Testis (tissue), 5 donors: ENCODE results near the gene ZC3H18. TPM values are rescaled to one million over a fixed set of nuclear protein-coding genes. Genes with fewer than 3 reads are reported as not detected.

Source experiments
- DNase-seq: peaks from one replicate; pipeline ENCODE4 v3.0.0-alpha.2; 2019
- H3K27ac ChIP-seq, 2 donors: fragments of 200-600 bp; sonication (generic); one replicate each; pipeline ENCODE4 v1.5.1; 2019
- H3K27me3 ChIP-seq: fragments of 200-600 bp; sonication (generic); one replicate; pipeline ENCODE4 v1.5.1; 2019
- H3K36me3 ChIP-seq: fragments of 200-600 bp; sonication (generic); one replicate; pipeline ENCODE4 v1.5.1; 2017; ENCODE audit warnings: low read depth; ENCODE audit errors: missing control alignments
- H3K4me1 ChIP-seq: fragments of 200-600 bp; sonication (generic); one replicate; pipeline ENCODE4 v1.5.1; 2019
- H3K4me3 ChIP-seq, 2 donors: fragments of 200-600 bp; sonication (generic); one replicate each; pipeline ENCODE4 v1.5.1; 2017 to 2019
- H3K9me3 ChIP-seq: fragments of 200-600 bp; sonication (generic); one replicate; pipeline ENCODE4 v1.5.1; 2017
- CTCF ChIP-seq, 3 experiments: fragments of 450-650 bp in 2 of 3; fragments of 200-600 bp in 1 of 3; sonication (generic) in 1 of 3; IDR thresholded peaks; one replicate each; pipeline ENCODE4 v1.5.1; 2016 to 2019; ENCODE audit warnings: antibody characterized with exemption in 3 of 3, mild to moderate bottlenecking in 2 of 3, moderate library complexity in 1 of 3
- POLR2A ChIP-seq: fragments of 450-650 bp; IDR thresholded peaks from one replicate; pipeline ENCODE4 v1.6.1; 2017; ENCODE audit warnings: antibody characterized with exemption, mild to moderate bottlenecking, moderate library complexity
- WGBS, 2 donors: methylation state at CpG; one replicate each; pipeline ENCODE4 v1.1.5; 2018; 5-methylcytosine and 5-hydroxymethylcytosine counted together
- intact Hi-C: fragments of 100-400 bp; cut with DNase I; formaldehyde crosslinking; loops from one replicate; pipeline ENCODE4 v1.15.1; 2023; ENCODE audit warnings: low total_unique reads
- long read RNA-seq, 2 donors: transcript quantifications; one replicate each; lab custom pipeline, GENCODE V29; 2026
- polyA plus RNA-seq: library from polyadenylated mRNA; stranded (reverse); fragments of 350-450 nt; fragmentation: Illumina TruSeq; extraction: RNeasy Lipid Tissue Mini Kit (QIAGEN cat#74804); gene quantifications from one replicate; pipeline ENCODE4 v1.2.3, GENCODE V29; 2014; ENCODE audit warnings: low read depth, low replicate concordance; ENCODE audit not compliant: insufficient read depth
- total RNA-seq, 2 donors: library from RNA; depleted of rRNA; stranded (reverse); fragments of >200 nt; gene quantifications; one replicate each; pipeline ENCODE4 v1.2.3, GENCODE V29; 2016

ZC3H18 gene
- 10 to 100 TPM; 53.8 to 63.7 TPM for total RNA-seq
- polyA plus RNA-seq = 59.6 TPM
- long read RNA-seq, donor 1, partial matches to known transcripts = 6 of 14 reads
- long read RNA-seq, donor 1, other reads (novel, unspliced or antisense) = 0 of 14 reads
- long read RNA-seq, donor 2, partial matches to known transcripts = 18 of 19 reads
- long read RNA-seq, donor 2, other reads (novel, unspliced or antisense) = 0 of 19 reads

DNA sequence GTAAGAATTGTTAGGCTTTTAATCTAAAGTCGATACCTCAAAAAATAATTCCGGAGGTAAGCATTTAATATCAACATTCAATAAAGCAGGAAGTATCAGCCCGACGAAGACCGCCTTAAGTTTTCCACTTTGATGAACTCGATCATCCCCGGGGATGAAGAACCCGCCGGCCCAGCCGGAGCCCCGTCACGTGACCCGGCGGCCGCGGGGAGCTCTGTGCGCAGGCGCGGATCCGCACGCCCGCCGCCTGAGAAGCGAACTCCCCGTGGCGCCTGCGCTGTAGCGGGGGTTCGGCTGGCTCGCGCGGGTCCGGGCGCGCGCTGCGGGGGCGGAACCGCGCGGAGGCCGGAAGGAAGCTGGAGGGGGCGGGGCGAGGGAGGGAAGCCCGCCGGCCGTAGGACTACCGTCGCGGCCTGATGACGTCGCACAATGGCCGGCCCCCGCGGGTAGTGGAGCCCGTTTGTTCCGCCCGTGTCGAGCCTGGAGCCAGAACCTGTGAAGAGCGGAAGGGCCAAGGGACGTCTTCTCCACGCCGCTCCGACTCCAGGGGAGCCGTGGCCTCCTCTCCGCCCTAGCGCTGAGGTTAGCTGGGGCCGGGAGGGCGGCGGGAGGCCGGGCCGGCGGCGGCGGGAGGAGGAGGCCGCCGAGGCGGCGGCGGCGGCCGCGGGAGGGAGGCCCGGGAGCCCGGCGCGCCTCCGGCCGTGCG, at the start of gene ZC3H18:
ZC3H18 (plus strand) TSS at position 419 of the 706 bp plus-strand sequence. CDS start 6,721 bp downstream, outside the sequence.
- intact Hi-C loops = loop anchor here (10.0 kb wide), 1 partner anchor 125 kb away; no protein-coding TSS in a partner anchor

DNA sequence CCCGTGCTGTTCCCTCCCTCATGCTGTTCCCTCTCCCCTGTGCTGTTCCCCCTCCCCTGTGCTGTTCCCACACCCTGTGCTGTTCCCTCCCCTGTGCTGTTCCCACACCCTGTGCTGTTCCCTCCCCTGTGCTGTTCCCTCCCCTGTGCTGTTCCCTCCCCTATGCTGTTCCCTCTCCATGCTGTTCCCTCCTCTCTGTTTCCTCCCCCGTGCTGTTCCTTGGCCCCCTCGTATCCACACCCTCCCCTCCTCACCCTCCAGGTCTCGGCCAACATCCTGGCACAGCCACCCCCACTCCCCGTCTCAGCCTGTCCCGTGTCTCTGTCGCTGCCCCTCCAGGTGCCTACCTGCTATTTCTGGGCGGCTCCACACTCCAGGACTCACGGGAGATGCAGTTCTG, 48.5 kb upstream of the ZC3H18 start:
- no peak for DNase-seq
- H3K36me3 ChIP-seq = no peaks in the 10 kb centered on the region
- no peak overlapping the region for H3K4me3 ChIP-seq
- TF ChIP-seq CTCF (IDR thresholded peaks at IDR 0.05) (no peak), POLR2A (no peak)
- intact Hi-C loops = no loop called here
- no peak overlapping the region for H3K27ac ChIP-seq
- no peaks in the 10 kb centered on the region for H3K27me3 ChIP-seq
- no peaks in the 10 kb centered on the region for H3K9me3 ChIP-seq
- H3K4me1 ChIP-seq = peaks cover 31% of the 10 kb centered on the region
- WGBS, 2 donors = 46 to 61% methylated on average over 9 of the region's 9 CpGs

More for the DNA sequence above, at the start of gene ZC3H18:
- no peaks in the 10 kb centered on the region for H3K36me3 ChIP-seq
- peak; percentile 95 for DNase-seq
- H3K9me3 ChIP-seq = no peaks in the 10 kb centered on the region
- peak within 1 kb of the TSS; percentile 65 to 87 for H3K4me3 ChIP-seq
- WGBS, 2 donors = 0% methylated on average over 12 to 83 of the region's 90 CpGs
- peak within 1 kb of the TSS; percentile 2 to 86 for H3K27ac ChIP-seq
- TF ChIP-seq CTCF (IDR thresholded peaks at IDR 0.05) = no peak
- no peak for TF ChIP-seq POLR2A
- no peaks in the 10 kb centered on the region for H3K27me3 ChIP-seq
- H3K4me1 ChIP-seq = peaks cover 5% of the 10 kb centered on the region

DNA sequence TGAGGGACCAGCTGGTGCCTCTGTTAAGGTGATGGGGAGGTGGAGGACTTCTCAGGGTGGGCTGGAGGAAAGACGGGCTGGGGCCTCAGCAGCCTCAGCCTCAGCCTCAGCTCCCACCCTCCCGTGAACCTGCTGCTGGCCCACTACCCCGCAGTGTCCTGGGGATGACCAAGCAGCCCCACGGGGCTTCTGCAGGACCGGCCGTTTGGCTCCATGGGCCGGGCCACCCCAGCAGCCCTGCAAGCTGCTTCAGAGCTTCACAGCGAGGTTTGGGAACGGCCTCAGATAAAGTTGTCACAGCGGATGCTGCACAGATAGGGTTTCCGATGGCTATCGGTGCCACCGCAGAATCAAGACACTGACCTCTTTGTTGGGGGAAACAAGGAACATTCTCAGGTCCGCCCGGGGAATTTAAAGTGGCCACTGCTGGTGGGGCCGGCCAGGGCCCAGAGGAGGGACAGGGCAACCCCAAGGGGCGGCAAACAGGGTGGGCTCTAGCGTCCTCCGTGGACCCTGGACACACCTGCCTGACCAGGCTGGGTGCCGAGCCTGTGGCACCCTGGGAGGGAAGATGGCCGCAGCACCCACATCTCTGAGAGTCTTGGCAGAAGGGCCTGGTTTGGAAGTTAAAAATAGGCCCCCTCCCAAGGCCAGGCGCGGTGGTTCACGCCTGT, 47.8 kb upstream of the ZC3H18 start:
- no peak for TF ChIP-seq POLR2A
- TF ChIP-seq CTCF (IDR thresholded peaks at IDR 0.05) = no peak
- Histone ChIP-seq H3K4me1 (peaks cover 38% of the 10 kb centered on the region), H3K9me3 (no peaks in the 10 kb centered on the region), H3K4me3 (no peak overlapping the region), H3K27me3 (no peaks in the 10 kb centered on the region), H3K36me3 (no peaks in the 10 kb centered on the region), H3K27ac (no peak overlapping the region)
- 57 to 70% methylated on average over 12 to 21 of the region's 24 CpGs for WGBS, 2 donors
- DNase-seq = peak; percentile 51
- intact Hi-C loops = no loop called here

GRCh38 chr16:88523309-88524161, 46.7 kb upstream of the ZC3H18 start:
- Histone ChIP-seq H3K4me3 (no peak overlapping the region), H3K27ac (peak overlapping the region in 1 of 2 donors; percentile 30), H3K9me3 (no peaks in the 10 kb centered on the region), H3K27me3 (no peaks in the 10 kb centered on the region), H3K4me1 (peaks cover 45% of the 10 kb centered on the region), H3K36me3 (no peaks in the 10 kb centered on the region)
- WGBS, 2 donors = 28 to 67% methylated on average over 26 to 47 of the region's 47 CpGs
- DNase-seq = no peak
- intact Hi-C loops = no loop called here
- TF ChIP-seq CTCF (IDR thresholded peaks at IDR 0.05) = no peak
- TF ChIP-seq POLR2A = no peak
